NCI-H526 treated with DMSO at 0.1 percent for 48 hours (cell line): ENCODE results near the gene RSPH4A.
"Not testable (repeated sequence)": the region's sequence is repeated elsewhere in the genome, so short reads cannot be mapped to it uniquely, and the experiment has no call there.

Experiments
- DNase-seq: peaks from one replicate; lab custom pipeline; 2025; lab: John Stamatoyannopoulos, UW

RSPH4A gene

GRCh38 chr6:116629563-116629981, 13.3 kb downstream of the RSPH4A start:
- DNase-seq: no peak

GRCh38 chr6:116631379-116631990, 15.2 kb downstream of the RSPH4A start:
- DNase-seq: no peak

DNA sequence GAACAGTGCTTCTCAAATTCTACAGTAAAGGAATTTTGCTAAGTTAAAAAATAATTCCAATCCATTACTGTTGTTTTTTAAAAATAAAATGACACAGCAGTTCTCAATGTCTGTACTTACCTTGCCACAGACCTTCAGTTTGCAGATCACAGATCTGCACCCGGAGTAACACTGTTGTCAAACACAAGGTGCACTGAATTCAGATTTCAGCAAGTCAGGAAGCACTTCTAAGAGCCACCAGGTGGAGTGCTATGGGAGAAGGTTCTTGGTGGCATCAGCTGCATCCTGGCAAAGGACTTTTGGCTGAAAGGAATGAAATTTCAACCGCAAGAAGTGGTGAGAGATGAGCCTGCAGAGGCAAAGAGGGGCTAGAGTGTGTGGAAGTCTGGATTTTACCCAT, 17.4 kb downstream of the RSPH4A start:
- DNase-seq: no peak

GRCh38 chr6:116648156-116648555, 31.9 kb downstream of the RSPH4A start:
- no peak for DNase-seq

DNA sequence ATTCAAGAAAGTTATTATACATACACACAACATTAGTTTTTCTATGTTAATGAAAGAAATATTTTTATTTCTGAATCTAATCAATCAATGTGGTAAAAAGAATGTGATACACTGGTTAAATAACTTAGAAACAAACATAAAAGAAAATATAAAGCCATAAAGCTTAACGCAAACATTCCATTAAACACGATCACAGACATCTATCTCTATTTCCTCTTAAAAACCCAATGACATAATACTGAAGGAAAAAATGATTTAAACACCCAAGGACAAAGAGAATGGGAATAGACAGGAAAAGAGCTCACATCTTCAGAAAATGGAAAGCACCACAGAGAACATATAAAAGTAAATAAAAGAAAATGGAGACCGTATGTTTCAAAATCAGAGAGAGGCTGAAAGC, 32.9 kb downstream of the RSPH4A start:
- no peak for DNase-seq

DNA sequence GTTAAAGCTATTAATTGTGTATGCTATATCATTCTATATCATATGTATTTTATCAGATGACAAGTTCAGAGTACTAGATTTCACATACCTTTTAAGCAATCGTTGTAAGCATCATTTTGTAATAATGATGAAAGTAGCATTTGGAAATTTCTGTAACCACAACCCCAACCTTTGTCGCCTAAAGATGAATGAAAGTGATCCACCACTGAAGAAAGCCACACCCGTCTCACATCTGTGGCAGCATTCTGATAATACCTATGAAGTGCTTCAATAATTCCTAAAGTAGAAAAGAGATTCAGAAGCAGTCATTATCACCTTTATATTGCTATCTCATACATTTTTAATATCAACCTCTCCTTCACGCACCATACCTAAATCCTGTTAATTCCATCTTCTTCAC, 35.6 kb downstream of the RSPH4A start:
- no peak for DNase-seq

DNA sequence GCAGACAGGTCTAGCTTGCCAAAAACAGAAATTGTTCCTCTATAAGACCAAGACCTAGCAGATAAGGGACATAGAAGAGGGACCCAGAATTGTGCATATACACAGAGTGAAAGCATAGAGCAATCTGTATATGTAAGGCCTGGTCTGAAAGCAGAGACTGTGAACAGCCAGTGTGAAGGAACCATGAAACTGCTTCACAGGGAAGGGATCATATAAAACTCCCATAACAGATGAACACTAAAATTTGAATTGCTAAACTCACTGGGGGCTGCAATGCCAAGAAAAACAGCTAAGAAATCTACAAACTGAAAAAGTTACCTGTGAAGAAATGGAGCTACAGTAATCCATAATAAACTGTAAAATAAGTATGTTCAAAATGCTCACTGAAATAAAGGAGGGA, 45.3 kb downstream of the RSPH4A start:
- no peak for DNase-seq

GRCh38 chr6:116662202-116662601, 45.9 kb downstream of the RSPH4A start:
- DNase-seq: no peak

- DNase-seq: no peak
Observed at GRCh38 chr6:116663308-116663707, 47.0 kb downstream of the RSPH4A start.

DNA sequence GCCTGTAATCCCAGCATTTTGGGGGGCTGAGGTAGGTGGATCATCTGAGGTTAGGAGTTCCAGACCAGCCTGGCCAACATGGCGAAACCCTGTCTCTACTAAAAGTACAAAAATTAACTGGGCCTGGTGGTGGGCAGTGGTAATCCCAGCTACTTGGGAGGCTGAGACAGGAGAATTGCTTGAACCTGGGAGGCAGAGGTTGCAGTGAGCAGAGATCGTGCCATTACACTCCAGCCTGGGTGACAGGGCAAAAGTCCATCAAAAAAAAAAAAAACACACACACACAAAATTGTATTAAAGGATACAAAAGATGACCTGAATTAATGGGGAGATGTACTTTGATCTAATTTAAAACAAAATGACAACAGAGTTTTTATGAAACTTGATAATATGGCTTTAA, 47.9 kb downstream of the RSPH4A start:
- DNase-seq: not testable (repeated sequence)

DNA sequence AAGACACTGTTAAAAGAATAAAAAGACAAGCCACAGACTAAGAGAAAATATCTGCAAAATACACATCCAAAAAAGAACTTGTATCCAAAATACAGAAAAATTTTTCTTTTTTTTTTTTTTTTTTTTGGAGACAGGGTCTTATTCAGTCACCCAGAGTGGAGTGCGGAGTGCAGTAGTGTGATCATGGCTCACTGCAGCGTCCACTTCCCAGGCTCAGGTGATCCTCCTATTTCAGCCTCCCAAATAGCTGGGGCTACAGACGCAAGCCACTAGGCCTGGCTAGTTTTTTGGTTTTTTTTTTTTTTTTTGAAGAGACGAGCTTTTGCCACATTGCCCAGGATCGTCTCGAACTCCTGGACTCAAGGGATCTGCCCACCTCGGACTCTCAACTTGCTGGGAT, 49.2 kb downstream of the RSPH4A start:
- no peak for DNase-seq

DNA sequence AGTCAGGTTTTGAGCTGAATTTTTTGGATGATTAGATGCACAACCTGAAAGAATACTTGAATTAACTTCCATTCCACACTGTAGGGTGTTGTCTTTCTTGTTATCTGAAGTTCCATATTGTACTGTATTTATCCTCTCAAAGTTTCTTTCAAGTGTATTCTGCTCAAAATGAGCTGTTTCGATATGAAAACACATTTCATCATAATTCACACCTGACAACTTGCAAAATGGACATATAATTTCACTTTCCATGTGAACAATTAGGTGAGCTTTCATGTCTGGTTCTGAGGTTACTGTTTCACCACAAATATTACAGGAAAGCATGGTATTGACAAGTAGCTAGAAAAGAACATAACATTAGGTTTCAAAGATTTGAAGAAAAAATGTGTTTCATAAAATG, 50.6 kb downstream of the RSPH4A start:
- DNase-seq: no peak

DNA sequence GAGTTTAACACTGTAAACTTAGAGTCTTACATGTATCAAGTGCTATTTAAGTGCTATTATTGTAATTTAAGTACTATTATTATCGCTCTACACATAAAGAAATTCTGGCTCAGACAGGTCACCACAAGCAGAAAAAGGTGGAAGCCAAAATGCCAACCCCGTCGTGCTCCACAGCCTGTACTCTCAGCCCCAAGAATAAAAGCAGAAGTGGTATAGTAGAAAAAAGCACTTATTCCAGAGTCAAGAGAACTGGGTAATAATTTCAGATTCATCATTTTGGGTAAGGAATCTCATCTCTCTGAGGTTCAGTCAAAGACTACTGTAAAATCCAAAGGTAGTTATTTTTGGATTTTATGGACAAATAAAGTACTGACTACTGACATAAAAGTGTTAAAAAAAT, 51.3 kb downstream of the RSPH4A start:
- DNase-seq: no peak

DNA sequence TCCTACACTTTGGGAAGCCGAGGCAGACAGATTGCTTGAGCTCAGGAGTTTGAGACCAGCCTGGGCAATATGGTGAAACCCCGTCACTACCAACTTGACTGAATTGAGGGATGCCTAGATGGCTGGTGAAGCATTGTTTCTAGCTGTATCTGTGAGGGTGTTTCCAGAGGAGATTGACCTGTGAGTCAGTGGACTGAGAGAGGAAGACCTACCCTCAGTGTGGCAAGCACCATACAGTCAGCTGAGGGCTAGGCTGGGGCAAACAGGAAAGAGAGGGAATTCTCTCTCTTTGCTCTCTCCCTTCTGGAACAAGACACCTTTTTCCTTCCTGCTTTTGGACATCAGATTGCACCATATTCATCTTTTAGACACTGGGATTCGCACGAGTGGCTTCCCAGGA, 56.0 kb downstream of the RSPH4A start:
- DNase-seq: no peak

DNA sequence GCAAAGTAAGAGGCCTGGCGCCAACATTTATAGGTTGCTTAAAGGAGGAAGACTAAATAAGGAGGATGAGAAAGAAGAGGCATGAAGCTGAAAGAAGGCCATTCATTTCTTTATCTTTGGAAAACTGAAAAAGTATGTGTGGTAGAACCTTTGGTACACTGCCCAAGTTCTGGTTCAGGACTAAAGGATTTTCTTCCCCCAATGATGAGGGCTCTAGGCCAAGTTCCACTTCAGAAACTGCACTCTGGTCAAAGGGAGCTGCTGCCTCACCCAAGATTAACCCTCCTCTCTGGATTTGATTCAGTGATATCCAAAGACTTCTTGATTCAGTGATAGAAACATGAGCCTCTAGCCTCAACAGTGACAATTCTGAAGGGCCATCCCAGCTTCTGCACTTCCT, 59.7 kb downstream of the RSPH4A start:
- DNase-seq: no peak

GRCh38 chr6:116680880-116681672, 64.8 kb downstream of the RSPH4A start, which contains the start of gene KPNA5:
Gene KPNA5 (plus strand): TSS chr6:116681211. CDS start chr6:116681335, 124 bp downstream.
- peak; percentile 93 for DNase-seq

GRCh38 chr6:116682334-116682712, 66.0 kb downstream of the RSPH4A start:
- DNase-seq: peak; percentile 27
